GM12801 (cell line): ENCODE results near the gene C1orf159.

Experiments
- TF ChIP-seq, protein P1 (sequence below): IDR thresholded peaks from one replicate; pipeline ENCODE4 v1.5.1; 2011; ENCODE audit warnings: control low read depth; ENCODE audit not compliant: insufficient read length; ENCODE audit errors: extremely low read depth

Gene C1orf159

DNA sequence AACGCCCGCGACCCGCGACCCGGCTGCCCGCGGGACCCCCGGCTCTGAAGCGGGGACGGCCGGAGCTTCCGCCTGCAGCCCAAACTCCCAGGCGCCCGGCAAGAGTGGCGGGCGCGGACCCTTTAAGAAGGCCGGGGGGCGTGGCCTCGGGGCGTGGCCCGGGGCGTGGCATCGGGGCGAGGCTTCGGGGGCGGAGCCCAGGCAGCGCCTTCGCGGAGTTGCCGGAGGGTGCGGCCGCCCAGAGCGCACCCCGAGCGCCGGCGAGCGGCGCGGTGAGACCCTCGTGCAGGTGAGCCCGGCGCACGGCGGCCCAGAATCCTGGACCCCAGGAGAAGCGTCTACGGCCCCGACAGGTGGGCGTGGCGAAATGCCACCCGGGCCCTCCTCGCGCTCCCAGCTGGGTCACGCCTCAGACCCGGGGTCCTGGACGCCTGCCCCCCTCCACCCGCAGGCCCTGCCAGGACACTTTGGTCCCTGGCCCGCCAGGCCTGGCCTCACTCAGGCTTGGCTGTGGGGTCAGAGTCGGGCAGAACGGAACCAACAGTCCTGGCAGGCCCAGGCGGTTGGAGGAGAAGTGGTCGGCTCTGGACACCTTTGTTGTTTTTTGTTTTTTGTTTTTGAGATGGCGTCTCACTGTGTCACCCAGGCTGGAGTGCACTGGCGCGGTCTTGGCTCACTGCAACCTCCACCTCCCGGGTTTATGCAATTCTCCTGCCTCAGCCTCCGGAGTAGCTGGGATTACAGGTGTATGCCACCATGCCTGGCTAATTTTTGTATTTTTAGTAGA lies 56.2 kb downstream of the C1orf159 start:
- TF ChIP-seq, protein P1, sequence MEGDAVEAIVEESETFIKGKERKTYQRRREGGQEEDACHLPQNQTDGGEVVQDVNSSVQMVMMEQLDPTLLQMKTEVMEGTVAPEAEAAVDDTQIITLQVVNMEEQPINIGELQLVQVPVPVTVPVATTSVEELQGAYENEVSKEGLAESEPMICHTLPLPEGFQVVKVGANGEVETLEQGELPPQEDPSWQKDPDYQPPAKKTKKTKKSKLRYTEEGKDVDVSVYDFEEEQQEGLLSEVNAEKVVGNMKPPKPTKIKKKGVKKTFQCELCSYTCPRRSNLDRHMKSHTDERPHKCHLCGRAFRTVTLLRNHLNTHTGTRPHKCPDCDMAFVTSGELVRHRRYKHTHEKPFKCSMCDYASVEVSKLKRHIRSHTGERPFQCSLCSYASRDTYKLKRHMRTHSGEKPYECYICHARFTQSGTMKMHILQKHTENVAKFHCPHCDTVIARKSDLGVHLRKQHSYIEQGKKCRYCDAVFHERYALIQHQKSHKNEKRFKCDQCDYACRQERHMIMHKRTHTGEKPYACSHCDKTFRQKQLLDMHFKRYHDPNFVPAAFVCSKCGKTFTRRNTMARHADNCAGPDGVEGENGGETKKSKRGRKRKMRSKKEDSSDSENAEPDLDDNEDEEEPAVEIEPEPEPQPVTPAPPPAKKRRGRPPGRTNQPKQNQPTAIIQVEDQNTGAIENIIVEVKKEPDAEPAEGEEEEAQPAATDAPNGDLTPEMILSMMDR = no peak

DNA sequence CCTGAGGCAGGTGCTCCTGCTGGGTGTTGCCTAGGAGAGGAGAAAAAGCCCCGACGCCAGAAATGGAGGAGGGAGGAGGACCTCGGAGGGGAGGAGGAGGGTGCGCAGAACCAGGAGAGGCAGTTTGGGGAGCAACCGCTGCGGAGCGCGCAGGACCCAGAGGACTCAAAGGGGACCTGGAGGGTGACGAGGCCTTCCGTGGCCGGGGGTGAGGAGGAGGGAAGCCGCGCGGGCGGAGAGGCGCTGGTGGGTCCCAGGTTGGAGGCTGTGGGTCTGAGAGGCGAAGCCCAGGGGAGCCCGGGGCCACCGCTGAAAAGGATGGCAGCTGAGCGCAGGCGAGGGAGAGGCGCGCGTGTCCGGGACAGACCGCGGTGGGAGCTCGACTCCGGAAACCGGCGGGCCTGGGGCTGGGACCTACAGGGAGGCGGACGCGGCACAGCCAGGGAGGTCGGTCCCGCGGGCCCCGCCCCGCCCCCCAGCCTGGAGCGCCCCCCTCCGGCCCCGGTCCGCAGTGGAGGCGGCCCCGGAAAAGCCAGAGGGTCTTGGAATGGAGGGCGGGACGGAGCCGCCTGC lies 56.9 kb downstream of the C1orf159 start:
- TF ChIP-seq, protein P1 = no peak

DNA sequence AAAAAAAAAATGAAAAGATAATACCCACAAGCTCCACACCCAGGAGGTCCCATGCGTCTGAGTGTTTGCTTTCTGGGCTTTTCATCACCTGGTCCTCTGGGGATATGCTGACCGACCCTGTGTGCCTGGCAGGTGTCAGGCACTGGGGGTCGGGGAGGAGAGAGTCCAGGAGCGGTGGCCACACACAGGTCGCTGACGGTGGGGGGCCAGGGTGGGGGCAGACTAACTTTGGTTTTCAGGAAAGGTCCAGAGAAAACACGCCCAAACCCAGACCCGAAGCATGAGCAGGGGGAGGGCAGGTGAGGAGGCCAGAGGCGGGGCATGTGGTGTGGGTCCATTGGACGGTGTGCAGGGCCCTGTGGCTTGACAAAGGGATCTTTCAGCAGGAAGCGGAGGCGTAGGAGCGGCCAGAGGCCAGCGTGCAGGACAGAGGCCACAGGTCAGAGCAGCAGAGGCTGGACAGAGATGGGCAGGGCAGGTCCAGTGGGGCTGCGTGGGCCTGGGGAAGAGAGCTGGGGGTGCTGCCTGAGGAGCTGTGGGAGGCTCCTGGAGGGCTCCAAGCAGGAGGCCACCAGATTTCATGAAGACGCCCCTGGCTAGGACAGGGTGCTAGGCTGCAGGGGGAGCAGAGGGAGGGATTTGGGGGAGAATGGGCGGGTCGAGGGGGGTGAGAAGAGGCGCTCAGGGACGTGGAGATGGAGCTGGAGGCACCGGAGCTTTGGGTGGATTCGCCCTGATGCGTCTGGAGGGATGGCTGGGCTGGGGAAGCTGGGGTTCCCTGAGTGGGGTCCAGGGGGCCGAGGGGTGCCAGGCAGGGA lies 57.6 kb downstream of the C1orf159 start:
- TF ChIP-seq, protein P1 = no peak

DNA sequence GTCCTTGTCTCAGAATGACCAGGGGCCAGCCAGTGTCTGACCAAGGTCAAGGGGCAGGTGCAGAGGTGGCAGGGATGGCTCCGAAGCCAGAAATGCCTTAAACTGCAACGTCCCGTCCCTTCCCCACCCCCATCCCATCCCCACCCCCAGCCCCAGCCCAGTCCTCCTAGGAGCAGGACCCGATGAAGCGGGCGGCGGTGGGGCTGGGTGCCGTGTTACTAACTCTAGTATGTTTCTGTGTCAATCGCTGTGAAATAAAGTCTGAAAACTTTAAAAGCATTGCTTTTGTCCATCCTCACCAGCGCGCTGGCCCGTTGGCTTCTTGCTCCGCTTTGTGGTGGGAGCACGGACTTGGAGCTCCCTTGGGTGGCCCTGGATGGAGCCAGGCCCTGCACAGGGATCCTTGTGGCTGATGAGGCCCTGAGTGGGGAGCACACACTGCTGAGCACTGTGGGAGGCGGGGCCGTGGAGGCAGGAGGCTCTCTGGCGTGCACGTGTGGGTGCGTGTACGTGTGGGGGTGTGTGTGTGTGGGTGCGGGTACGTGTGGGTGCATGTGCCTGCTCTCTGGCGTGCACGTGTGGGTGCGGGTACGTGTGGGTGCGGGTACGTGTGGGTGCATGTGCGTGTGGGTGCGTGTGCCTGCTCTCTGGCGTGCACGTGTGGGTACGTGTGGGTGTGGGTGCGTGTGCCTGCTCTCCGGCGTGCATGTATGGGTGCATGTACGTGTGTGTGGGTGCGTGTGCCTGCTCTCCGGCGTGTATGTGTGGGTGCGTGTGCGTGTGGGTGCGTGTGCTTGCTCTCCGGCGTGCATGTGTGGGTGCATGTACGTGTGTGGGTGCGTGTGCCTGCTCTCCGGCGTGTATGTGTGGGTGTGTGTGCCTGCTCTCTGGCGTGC lies 59.8 kb downstream of the C1orf159 start:
- TF ChIP-seq, protein P1 = no peak

DNA sequence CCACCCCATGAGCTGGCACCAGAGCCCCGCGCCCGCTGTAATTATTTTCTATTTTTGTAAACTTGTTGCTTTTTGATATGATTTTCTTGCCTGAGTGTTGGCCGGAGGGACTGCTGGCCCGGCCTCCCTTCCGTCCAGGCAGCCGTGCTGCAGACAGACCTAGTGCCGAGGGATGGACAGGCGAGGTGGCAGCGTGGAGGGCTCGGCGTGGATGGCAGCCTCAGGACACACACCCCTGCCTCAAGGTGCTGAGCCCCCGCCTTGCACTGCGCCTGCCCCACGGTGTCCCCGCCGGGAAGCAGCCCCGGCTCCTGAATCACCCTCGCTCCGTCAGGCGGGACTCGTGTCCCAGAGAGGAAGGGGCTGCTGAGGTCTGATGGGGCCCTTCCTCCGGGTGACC lies 60.9 kb downstream of the C1orf159 start:
- TF ChIP-seq, protein P1 = no peak

DNA sequence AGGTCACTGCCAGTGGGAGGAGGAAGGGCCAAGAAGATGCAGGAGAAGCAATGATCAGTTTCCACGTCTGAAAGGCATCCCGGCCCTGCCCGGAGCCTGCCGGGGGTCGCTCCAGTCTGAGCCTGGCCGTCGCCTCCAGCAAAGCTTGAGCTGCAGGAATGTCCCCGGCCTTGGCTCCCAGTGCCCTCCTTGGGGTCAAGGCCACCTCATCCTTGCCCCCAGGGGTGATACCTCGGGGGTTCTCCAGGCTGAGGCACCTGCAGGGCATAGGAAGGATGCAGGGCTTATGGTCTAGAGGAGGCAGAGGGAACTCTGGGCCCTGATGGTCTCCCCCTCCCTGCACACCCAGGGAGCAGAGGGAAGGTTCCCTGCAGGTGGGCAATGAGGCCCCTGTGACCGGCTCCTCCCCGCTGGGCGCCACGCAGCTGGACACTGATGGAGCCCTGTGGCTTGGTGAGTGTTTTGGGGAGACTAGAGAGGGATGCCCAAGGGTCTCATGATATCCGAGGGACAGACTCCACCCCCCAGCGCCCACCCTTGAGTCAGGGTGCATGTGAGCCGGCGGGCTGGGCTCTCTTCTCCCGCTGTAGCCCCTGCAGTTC lies 61.7 kb downstream of the C1orf159 start:
- TF ChIP-seq, protein P1 = no peak
